OCI-LY7 (cell line): ENCODE measurements around the gene DCX.

Source experiments
- CTCF ChIP-seq: fragments of 200-600 bp; sonication (generic); conservative IDR thresholded peaks from 2 replicates; pipeline ENCODE4 v1.5.1; 2014; ENCODE audit warnings: mild to moderate bottlenecking, antibody characterized with exemption, low read length, moderate library complexity, mixed read lengths
- EZH2phosphoT487 ChIP-seq: fragments of 200-600 bp; sonication (generic); IDR thresholded peaks from 2 replicates; pipeline ENCODE4 v1.6.1; 2018; ENCODE audit warnings: low read depth, borderline replicate concordance, mild to moderate bottlenecking, mixed run types, antibody characterized with exemption, low read length, moderate library complexity, mixed read lengths

- TF ChIP-seq CTCF (no peak), EZH2phosphoT487 (no peak)
Observed at GRCh38 chrX:111387470-111388070, 24.4 kb downstream of the DCX start.
